Retinal pigment epithelial cell (primary cell): ENCODE data around the gene PIH1D1.

Source experiments
- DNase-seq: peaks from one replicate; pipeline ENCODE4 v3.0.0-alpha.2; 2010; ENCODE audit warnings: low read depth
- H3K4me3 ChIP-seq: 2 replicates; pipeline ENCODE4 v1.5.1; 2011; ENCODE audit warnings: mild to moderate bottlenecking, low read length, control low read depth, moderate library complexity
- TF ChIP-seq, protein P1 (sequence below): conservative IDR thresholded peaks from 2 replicates; pipeline ENCODE4 v1.5.1; 2011; ENCODE audit warnings: low read depth, low read length, control low read depth, inconsistent platforms

Gene PIH1D1

DNA sequence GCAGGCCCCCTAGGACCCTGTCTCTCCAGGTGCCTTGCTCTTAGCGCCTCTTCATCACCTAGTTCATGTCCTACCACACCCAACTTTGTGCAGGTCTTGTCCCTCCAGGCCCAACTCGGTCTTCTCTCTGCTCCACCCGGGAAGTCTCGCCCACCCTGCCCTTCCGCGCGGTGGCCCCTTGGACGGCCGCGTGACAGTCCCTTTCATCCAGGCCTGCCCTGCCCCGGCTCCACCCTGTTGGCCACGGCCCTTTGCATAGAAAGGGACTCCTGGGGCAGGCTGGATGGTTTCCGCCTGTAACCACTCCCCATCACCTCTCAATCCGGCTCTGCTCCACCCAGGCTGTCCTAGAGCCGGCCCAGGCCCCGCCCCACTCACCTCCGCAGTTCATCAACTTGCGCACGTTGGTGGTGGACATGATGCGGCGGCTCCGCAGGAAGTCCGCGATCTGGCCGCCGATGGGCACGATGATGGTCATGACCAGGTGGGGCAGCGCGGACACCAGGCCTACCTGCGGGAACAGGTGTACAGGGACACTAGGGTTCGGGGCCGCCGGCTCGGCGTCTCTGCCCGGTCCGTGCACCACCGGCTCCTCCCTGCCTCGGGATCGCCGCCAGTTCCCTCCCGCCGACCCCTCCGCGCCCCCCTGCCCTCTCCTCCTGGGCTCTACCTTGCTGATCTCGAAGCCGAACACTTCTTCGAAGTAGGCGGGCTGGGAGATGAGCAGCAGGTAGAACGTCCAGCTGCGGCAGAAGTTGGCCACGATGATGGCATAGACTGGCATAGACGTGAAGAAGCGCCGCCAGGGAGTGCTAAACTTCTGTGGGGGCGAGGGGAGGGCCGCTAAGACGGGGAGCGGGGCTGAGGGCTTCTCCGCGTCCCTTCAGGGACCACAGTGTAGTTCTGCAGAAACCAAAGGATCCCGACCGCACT, 19.2 kb downstream of the PIH1D1 start:
- no peak for DNase-seq
- TF ChIP-seq, protein P1, sequence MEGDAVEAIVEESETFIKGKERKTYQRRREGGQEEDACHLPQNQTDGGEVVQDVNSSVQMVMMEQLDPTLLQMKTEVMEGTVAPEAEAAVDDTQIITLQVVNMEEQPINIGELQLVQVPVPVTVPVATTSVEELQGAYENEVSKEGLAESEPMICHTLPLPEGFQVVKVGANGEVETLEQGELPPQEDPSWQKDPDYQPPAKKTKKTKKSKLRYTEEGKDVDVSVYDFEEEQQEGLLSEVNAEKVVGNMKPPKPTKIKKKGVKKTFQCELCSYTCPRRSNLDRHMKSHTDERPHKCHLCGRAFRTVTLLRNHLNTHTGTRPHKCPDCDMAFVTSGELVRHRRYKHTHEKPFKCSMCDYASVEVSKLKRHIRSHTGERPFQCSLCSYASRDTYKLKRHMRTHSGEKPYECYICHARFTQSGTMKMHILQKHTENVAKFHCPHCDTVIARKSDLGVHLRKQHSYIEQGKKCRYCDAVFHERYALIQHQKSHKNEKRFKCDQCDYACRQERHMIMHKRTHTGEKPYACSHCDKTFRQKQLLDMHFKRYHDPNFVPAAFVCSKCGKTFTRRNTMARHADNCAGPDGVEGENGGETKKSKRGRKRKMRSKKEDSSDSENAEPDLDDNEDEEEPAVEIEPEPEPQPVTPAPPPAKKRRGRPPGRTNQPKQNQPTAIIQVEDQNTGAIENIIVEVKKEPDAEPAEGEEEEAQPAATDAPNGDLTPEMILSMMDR, result no peak
- H3K4me3 ChIP-seq, result no peak overlapping the region

DNA sequence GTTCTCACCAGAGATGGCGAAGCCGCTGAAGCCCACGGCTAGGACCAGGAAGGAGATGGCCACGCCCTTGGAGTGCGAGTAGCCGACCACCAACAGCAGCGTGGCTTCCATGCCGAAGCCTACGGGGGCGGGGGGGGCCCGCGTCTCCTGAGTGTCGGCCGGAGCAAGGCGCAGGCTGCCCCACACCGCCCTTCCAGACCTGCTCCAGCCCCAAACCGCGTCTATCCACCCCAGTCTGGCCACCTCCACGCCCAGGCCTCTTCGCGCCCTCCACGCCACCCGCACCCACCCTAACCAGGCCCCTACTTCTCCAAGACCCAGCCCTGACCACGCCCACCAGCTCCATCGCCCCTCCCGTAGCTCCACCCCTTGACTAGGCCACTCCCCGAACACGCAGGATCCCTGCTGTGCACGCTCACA, 20.3 kb downstream of the PIH1D1 start:
- TF ChIP-seq, protein P1, result no peak
- DNase-seq, result no peak
- no peak overlapping the region for H3K4me3 ChIP-seq

DNA sequence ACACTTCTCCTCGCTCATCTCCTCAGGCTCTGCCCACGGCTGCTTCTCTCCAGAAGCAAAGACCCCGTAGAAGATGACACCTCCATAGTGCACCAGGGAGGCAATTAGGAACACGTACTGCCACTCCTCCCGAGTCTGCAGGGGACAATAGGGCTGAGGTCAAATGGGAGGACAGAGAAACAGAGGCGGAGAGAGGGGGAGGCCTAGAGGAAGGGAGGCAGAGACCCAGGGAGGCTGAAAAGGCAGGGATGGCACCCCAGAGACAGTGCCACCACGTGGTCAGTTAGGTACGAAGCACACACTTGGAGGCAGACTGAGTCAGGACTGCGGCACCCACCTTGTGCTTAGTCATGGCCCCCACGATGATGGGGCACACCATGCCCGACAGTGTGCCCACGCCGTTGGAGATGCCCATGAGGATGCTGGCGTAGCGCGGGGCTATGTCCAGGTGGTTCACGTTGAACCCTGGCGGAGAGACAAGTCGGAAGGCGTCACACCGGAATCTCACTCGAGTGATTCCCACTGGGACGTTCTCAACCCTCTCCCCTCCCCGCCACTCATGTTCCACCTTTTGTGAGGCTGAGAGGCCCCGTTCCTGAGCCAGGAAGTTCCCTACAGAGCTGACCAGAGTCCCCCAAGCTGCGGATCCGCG, 20.8 kb downstream of the PIH1D1 start:
- no peak for DNase-seq
- no peak overlapping the region for H3K4me3 ChIP-seq
- TF ChIP-seq, protein P1, result peak; percentile 27

DNA sequence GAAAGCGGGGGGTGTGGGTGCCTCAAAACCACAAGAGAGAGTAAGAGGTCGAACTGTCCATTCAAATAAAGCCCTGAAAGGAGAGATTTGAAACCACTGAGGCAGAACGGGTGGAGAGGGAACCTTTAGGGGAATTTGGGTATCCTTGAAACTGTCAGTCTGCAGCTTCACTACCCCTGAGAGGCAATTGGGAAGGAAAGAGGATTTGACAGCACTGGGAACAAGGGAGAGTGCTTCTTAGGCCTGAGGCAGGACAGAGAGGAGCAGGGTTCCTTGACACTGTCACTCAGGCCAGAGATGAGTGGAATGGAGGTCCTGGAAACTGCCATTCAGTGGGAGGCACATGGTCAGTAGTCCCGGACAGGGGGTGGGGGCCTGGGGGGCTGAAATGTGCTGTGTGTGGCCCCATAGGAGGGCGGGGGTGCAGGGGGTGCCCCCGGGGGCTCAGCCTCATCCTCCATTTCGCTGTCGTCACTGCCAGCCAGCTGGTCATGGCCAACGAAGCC, 21.4 kb downstream of the PIH1D1 start:
- TF ChIP-seq, protein P1, result no peak
- no peak overlapping the region for H3K4me3 ChIP-seq
- no peak for DNase-seq

DNA sequence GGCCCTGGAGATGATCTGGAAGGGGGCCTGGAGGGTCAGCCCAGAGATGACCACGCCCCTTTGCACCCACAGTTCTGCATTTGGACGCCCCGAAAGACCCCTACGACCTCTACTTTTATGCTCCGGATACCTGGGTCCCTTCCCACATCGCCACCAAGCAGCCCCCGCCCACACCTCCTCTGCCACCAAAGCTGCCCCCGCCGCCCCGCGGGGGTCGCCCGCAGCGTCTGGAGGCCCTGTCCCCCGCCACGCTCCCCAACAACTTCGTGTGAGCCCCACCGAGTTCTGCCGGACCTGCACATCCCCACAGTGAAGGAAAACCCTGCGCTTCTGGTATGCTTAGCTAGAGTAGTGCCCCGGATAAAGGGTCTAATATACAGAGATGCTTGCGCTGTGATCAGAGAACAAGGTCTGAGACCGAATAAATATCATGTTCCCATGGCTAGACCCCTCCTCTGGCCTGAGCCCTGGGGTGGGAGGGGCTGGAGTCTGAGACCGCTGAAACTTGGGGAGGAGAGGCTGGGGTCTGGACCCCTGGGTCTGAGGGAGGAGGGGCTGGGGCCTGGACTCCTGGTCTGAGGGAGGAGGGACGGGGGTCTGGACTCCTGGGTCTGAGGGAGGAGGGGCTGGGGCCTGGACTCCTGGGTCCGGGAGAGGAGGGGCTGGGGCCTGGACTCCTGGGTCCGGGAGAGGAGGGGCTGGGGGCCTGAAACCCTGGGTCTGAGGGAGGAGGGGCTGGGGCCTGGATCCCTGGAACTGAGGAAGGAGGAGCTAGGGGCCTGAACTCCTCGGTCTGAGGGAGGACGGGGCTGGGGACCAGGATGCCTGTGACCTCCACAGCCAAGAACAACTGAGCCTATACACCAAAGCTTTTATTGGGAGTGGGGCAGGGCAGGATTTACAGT, 22.8 kb downstream of the PIH1D1 start:
- DNase-seq, result no peak
- no peak overlapping the region for H3K4me3 ChIP-seq
- TF ChIP-seq, protein P1, result no peak

DNA sequence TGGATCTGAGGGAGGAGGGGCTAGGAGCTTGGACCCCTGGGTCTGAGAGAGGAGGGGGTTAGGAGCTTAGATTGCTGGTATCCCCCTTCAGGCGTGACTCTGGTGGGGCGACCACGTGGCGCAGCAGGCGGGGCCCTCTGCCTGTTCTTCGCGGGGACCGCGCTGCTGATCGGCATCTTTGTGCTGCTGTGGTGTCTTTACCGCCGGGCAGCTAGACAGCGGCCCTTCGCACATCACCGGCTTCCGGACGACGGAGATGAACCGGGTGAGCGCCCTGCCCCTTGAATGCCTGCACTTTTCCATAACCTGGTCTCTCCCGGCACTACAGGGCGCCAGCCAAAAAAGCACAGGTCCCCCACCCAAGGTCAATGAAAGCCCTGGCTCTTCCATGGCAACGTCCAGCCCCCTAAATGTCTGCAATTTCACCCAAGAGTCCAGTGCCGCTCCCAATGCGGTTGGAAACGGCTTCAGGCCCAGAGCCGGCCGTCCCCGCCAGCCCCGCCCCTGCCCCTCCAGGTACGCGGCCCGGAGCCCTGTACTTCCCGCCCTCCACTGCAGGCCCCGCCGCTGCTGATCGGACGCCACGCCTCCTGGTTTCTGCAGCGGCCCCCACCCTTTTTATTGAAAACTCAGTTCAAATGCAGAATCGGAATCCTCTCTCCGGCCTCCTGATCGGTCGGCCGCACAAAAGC, 23.6 kb downstream of the PIH1D1 start:
- no peak for DNase-seq
- no peak overlapping the region for H3K4me3 ChIP-seq

More for the DNA sequence above, 23.6 kb downstream of the PIH1D1 start:
- TF ChIP-seq, protein P1, result no peak
